PC-9 (cell line): Measurements from ENCODE around the gene PTGES2.

Experiments
- EZH2 ChIP-seq: fragments of 200-600 bp; sonication (generic); IDR thresholded peaks from 2 replicates; pipeline ENCODE4 v1.8.0; 2017; ENCODE audit warnings: antibody characterized with exemption, low read depth
- TF ChIP-seq, protein P1 (sequence below): fragments of 200-600 bp; sonication (generic); conservative IDR thresholded peaks from 2 replicates; pipeline ENCODE4 v1.6.1; 2017; ENCODE audit warnings: mixed run types, antibody characterized with exemption, mild to moderate bottlenecking, moderate library complexity

GRCh38 chr9:128094950-128095544, 32.5 kb downstream of the PTGES2 start:
- TF ChIP-seq EZH2: no peak
- TF ChIP-seq, protein P1, sequence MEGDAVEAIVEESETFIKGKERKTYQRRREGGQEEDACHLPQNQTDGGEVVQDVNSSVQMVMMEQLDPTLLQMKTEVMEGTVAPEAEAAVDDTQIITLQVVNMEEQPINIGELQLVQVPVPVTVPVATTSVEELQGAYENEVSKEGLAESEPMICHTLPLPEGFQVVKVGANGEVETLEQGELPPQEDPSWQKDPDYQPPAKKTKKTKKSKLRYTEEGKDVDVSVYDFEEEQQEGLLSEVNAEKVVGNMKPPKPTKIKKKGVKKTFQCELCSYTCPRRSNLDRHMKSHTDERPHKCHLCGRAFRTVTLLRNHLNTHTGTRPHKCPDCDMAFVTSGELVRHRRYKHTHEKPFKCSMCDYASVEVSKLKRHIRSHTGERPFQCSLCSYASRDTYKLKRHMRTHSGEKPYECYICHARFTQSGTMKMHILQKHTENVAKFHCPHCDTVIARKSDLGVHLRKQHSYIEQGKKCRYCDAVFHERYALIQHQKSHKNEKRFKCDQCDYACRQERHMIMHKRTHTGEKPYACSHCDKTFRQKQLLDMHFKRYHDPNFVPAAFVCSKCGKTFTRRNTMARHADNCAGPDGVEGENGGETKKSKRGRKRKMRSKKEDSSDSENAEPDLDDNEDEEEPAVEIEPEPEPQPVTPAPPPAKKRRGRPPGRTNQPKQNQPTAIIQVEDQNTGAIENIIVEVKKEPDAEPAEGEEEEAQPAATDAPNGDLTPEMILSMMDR: no peak
